NCI-H345 treated with DMSO at 0.1 percent for 48 hours (cell line): ENCODE measurements around the gene ZBTB24.
"Not testable (repeated sequence)": the region's sequence is repeated elsewhere in the genome, so short reads cannot be mapped to it uniquely, and the experiment has no call there.

Experiments
- DNase-seq: peaks from one replicate; lab custom pipeline; 2025; ENCODE audit not compliant: unreplicated experiment; lab: John Stamatoyannopoulos, UW

The ZBTB24 gene

GRCh38 chr6:109472132-109472995, 10.7 kb downstream of the ZBTB24 start:
- DNase-seq = no peak

GRCh38 chr6:109471105-109471810, 11.8 kb downstream of the ZBTB24 start:
- DNase-seq = no peak

GRCh38 chr6:109469591-109470189, 13.3 kb downstream of the ZBTB24 start:
- DNase-seq = no peak

GRCh38 chr6:109467696-109468095, 15.3 kb downstream of the ZBTB24 start:
- no peak for DNase-seq

- no peak for DNase-seq
Measured at GRCh38 chr6:109466212-109466923, 16.7 kb downstream of the ZBTB24 start.

- DNase-seq = peak; percentile 48
Measured at GRCh38 chr6:109465772-109466171, 17.2 kb downstream of the ZBTB24 start.

GRCh38 chr6:109461733-109462526, 21.1 kb downstream of the ZBTB24 start:
- no peak for DNase-seq

GRCh38 chr6:109461205-109461604, 21.8 kb downstream of the ZBTB24 start:
- DNase-seq = not testable (repeated sequence)

GRCh38 chr6:109460161-109460829, 22.7 kb downstream of the ZBTB24 start:
- no peak for DNase-seq

- peak; percentile 52 for DNase-seq
Measured at GRCh38 chr6:109458774-109459531, 24.1 kb downstream of the ZBTB24 start.

- no peak for DNase-seq
Measured at GRCh38 chr6:109457562-109457996, 25.4 kb downstream of the ZBTB24 start.

- DNase-seq = no peak
Measured at GRCh38 chr6:109456710-109457561, 26.1 kb downstream of the ZBTB24 start.

GRCh38 chr6:109456111-109456583, 26.9 kb downstream of the ZBTB24 start:
- no peak for DNase-seq

- peak; percentile 29 for DNase-seq
Measured at GRCh38 chr6:109455437-109456110, 27.4 kb downstream of the ZBTB24 start, which contains the start of gene MICAL1. Gene MICAL1 (minus strand): TSS chr6:109455772. CDS start chr6:109454196, 1,576 bp downstream.

GRCh38 chr6:109454496-109455436, 28.3 kb downstream of the ZBTB24 start:
- DNase-seq = no peak
